Cardiac muscle cell (in vitro differentiated cells and primary cell): ENCODE data around the gene CNBD2. TPM values are rescaled to one million over a fixed set of nuclear protein-coding genes. Genes with fewer than 3 reads are reported as not detected.
A peak's percentile ranks its signal among the peaks of the same experiment; 100 is the strongest.
"Not testable (repeated sequence)": the region's sequence is repeated elsewhere in the genome, so short reads cannot be mapped to it uniquely, and the experiment has no call there.

Experiments used
- DNase-seq, 2 donors: peaks; one replicate each; pipeline versions ENCODE4 v3.0.0 to v3.0.0-alpha.2; 2010 to 2017; ENCODE audit warnings: low read depth in 1 of 2, low spot score in 1 of 2
- H3K27ac ChIP-seq: fragments of 200-600 bp; sonication (generic); 2 replicates; pipeline ENCODE4 v1.5.1; 2016
- H3K27me3 ChIP-seq: fragments of 200-600 bp; sonication (generic); 2 replicates; pipeline ENCODE4 v1.6.0; 2016; ENCODE audit warnings: control low read depth
- H3K36me3 ChIP-seq: fragments of 200-600 bp; sonication (generic); 2 replicates; pipeline ENCODE4 v1.5.1; 2016; ENCODE audit warnings: control low read depth
- H3K4me1 ChIP-seq: fragments of 200-600 bp; sonication (generic); 2 replicates; pipeline ENCODE4 v1.8.1; 2017; ENCODE audit warnings: low read depth, mild to moderate bottlenecking, mixed run types
- H3K4me3 ChIP-seq: fragments of 200-600 bp; sonication (generic); 2 replicates; pipeline ENCODE4 v1.5.1; 2016; ENCODE audit warnings: mild to moderate bottlenecking
- H3K9me3 ChIP-seq: fragments of 200-600 bp; sonication (generic); 2 replicates; pipeline ENCODE4 v1.5.1; 2017; ENCODE audit warnings: low read depth, mild to moderate bottlenecking, control low read depth
- CTCF ChIP-seq: IDR thresholded peaks from 2 replicates; pipeline ENCODE4 v1.5.1; 2012; ENCODE audit warnings: low read depth, mild to moderate bottlenecking, low read length
- polyA plus RNA-seq: library from polyadenylated mRNA; unstranded; fragments of >200 nt; fragmentation: Nextera tagmentation; extraction: Ambion mirVana; gene quantifications from 2 replicates; pipeline ENCODE4 v1.2.1, GENCODE V29; 2016
- total RNA-seq: library from RNA; depleted of rRNA; stranded (reverse); fragments of >200 nt; gene quantifications from 2 replicates; pipeline ENCODE4 v1.2.3, GENCODE V29; 2016

The CNBD2 gene
- total and polyA plus RNA-seq, 2 experiments from 2014 or later: 0.82 to 10.4 TPM

- Histone ChIP-seq H3K36me3 (no peaks in the 10 kb centered on the region), H3K4me3 (peak overlapping the region; percentile 68), H3K27me3 (no peaks in the 10 kb centered on the region), H3K27ac (peak overlapping the region; percentile 99), H3K9me3 (no peaks in the 10 kb centered on the region), H3K4me1 (peaks cover 15% of the 10 kb centered on the region)
- DNase-seq: no peak
- no peak for TF ChIP-seq CTCF
These were observed 83.1 kb downstream of the CNBD2 start for GRCh38 chr20:36051318-36052116.

- H3K36me3 ChIP-seq: no peaks in the 10 kb centered on the region
- no peak overlapping the region for H3K27ac ChIP-seq
- TF ChIP-seq CTCF: no peak
- no peak overlapping the region for H3K4me3 ChIP-seq
- H3K27me3 ChIP-seq: no peaks in the 10 kb centered on the region
- peaks cover 12% of the 10 kb centered on the region for H3K4me1 ChIP-seq
- no peak for DNase-seq
- H3K9me3 ChIP-seq: no peaks in the 10 kb centered on the region
These were observed 83.7 kb downstream of the CNBD2 start for GRCh38 chr20:36052117-36052513.

- DNase-seq: not testable (repeated sequence)
These were observed 85.6 kb downstream of the CNBD2 start for GRCh38 chr20:36053863-36054518.

GRCh38 chr20:36055145-36055544 lies 86.8 kb downstream of the CNBD2 start:
- Histone ChIP-seq H3K27me3 (no peaks in the 10 kb centered on the region), H3K36me3 (no peaks in the 10 kb centered on the region), H3K4me3 (no peak overlapping the region), H3K9me3 (no peaks in the 10 kb centered on the region), H3K4me1 (peaks cover 8% of the 10 kb centered on the region), H3K27ac (no peak overlapping the region)
- no peak for TF ChIP-seq CTCF
- DNase-seq: no peak

More at GRCh38 chr20:36053863-36054518, 85.6 kb downstream of the CNBD2 start:
- H3K36me3 ChIP-seq, H3K27me3 ChIP-seq, H3K4me3 ChIP-seq, H3K27ac ChIP-seq, H3K4me1 ChIP-seq, H3K9me3 ChIP-seq: not testable (repeated sequence)

- no peak for DNase-seq
- no peaks in the 10 kb centered on the region for H3K9me3 ChIP-seq
- no peak for TF ChIP-seq CTCF
- no peak overlapping the region for H3K4me3 ChIP-seq
- peaks cover 3% of the 10 kb centered on the region for H3K4me1 ChIP-seq
- H3K27me3 ChIP-seq: no peaks in the 10 kb centered on the region
- H3K27ac ChIP-seq: no peak overlapping the region
- H3K36me3 ChIP-seq: no peaks in the 10 kb centered on the region
These were observed 92.3 kb downstream of the CNBD2 start for GRCh38 chr20:36060676-36061075.

GRCh38 chr20:36061754-36062153 lies 93.4 kb downstream of the CNBD2 start:
- Histone ChIP-seq H3K27me3 (no peaks in the 10 kb centered on the region), H3K36me3 (no peaks in the 10 kb centered on the region), H3K9me3 (no peaks in the 10 kb centered on the region), H3K4me3 (no peak overlapping the region), H3K4me1 (peaks cover 3% of the 10 kb centered on the region), H3K27ac (no peak overlapping the region)
- TF ChIP-seq CTCF: no peak
- DNase-seq: peak in 1 of 2 donors; percentile 44
